ENCODE results near the gene PARM1.

Gene PARM1

DNA sequence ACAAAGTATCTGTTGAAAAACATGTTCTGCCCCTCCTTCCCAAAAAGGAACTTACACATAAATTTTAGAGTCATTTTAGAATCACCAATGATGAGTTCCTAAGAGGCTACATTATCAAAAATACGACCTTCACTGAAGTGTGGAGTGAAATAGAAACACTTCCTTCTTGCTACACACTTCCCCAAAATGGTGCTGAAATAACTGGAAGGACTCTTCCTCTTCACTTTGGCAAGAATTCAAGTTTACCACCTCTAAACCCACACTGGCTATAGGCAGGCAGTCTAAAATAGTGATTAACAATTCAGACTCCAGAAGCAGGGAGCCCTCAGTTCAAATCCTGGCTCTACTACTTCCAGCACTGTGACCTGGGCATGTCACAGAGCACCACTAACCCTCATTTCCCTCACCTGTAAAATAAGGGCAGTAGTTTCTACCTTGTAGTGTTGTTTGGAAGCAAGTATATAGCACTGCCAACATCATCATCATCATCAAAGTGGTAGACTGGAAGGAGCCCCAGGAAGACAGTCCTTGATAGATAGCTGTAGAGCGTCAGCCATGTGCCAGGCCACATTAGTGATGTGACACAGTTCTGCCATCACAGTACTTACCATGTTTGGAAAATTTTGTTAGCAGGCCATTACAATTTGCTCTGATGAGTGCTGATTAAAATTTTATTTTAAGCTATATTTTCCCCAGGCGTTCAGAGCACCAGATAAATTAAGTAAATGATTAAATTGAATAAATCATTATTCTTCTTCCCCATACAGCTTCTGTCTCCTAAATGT is 103.3 kb downstream of the PARM1 start:
- DNase-seq = no peak

DNA sequence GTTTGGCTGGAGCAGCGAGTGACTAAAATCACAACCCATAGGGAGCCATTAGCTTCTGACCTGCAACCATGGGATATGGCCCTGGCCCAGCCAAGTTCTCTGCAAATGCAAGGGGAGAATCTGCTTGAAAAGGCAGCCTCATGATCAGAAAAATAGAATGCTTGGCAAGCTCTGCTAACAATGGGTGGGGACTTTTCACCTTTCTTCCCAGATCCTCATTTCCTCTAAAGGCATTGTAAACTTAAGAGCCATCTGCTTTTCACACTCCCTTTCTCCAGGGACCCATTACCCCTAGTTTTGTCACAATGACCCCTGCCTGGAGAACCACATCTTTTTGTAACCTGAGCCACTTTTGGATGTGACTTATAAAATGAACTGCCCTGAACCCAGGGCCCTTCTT is 104.3 kb downstream of the PARM1 start:
- DNase-seq = peak; percentile 65

DNA sequence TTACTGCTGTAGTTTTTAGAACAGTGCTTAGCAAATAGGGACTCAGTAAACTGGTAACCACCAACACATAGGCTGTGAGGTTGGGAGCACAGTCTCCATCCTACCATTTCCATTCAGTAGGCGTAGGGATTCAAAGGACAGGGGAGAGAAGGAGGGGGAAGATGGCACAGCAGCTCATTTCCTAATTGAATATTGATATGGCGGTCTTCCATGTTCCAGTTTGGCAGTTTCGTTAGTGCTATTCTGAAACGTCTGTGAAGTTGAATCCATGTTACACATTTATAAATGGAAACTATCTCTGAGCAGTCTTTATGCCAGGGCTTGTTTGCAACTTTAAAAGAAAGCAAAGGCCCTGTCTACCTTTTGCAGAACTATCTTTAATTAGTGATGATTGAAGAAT is 105.5 kb downstream of the PARM1 start:
- no peak for DNase-seq

DNA sequence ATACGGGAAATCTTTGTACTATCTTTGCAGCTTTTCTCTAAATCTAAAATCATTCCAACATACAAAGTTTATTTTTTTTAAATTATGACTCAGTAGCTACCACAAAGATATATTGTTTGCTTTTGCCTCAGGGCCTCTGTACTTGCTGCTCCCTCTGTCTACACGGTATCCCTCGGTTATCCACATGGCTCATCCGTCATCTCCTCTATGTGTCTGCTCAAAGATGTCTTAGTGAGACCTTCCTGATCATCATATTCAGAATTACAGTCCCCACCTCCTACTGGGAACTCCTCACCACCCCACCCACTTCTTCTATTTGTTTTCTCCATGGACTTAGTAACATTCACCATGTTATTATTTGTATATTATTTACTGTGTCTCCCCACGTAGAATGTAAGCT is 107.8 kb downstream of the PARM1 start:
- DNase-seq = no peak

DNA sequence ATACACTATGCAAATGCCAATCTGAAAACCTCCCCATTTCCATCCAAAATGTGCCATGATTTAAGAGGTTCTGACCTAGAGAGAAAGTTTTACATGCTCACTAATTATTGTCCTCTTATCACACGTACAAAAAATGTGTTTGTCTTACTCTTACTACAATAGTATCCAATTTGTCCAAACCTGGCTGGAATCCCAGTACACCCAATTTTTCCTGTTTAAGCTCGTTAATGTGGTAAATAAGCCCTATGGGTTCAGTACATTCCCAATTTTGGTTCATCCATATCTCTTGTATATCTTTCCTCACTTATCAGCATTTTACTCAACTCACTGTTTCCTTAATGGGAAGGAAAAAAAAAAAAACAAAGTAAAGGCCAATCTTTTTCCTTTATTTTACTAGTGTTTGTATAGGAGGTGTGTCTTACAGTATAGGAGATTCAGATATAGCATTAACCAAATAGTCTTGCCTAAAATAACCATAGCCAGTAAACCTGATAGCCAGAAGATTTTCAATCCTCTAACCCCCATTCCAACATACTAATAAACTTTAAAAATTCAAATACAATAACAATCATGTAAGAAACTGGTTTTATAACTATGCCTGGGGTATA is 109.8 kb downstream of the PARM1 start:
- no peak for DNase-seq

DNA sequence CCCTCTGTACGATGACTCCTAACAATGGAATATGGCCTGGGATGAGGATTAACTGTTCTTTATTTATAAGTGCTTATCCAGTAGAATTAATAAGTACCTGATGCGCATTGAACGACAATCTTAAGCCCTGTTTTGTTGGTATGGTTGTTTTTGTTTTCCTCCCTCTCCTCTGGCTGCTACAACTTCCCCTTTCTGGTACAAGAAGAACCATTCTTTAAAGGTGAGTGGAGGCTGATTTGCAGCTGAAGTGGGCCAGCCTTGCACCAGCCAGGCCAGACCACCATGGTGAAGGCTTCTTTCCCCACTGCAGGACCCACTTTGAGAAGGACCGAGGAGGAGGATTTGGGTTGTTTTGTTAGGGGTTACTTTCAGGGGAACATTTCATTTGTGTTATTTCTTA is 113.3 kb downstream of the PARM1 start:
- DNase-seq = no peak

DNA sequence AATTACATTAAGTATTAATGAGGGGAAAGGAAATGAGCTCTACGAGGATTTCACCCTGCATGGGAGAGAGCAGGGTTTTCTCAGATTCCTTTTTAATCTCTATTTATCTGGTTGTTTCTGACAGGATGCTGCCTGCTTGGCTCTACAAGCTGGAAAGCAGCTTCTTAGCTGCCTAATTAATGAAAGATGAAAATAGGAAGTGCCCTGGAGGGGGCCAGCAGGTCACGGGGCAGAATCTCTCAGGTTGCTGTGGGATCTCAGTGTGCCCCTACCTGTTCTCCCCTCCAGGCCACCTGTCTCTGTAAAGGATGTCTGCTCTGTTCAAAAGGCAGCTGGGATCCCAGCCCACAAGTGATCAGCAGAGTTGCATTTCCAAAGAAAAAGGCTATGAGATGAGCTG is 113.7 kb downstream of the PARM1 start:
- no peak for DNase-seq

DNA sequence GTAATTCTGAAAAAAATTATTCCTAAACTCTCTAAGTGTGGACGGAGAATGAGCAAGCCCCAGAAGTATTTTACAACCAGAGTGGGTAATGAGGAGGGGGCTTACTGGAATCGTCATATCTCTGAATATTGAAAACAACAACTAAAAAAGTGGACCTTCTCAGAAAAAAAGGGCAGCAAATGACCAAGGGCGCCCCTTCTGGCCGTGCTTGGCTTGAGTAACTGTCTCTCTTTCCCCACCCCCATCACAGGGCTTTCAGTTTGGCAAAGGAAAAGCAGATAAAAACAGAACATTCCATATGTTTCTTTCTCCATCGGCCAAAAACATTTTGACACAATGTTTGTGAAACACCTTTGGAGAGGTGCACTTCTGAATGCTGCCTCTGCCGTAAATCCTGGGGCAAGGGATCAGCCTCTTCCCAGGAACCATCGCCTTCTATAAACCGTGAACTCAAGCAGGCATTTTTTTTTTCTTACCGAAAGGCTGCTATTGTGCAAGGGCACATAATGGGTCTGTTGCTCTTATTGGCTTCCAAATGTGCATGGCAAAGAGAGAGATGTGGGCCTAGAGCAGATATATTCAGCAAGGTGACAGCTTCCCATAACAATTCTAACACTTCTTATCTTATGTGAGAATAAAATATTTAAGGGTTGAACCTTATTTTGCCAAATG is 115.4 kb downstream of the PARM1 start:
- no peak for DNase-seq

DNA sequence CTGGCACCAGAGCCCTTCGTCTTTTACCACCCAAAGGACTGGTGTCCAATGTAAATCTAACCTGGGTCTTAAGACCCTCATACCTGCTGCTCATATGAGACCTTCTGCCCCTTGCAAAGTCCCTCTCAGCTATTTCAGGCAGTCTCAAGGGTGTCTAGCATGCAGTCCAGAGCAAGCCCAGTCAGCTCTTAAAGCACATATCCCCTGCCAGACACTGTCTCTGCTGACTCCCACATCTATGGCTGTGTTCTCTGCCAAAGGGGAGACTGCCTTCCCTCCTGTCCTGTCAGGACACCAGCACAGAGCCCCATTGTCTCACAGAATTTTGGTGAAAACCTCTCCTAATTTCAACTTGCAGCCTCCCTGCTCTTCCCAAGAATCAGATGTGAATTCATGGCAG is 118.5 kb downstream of the PARM1 start:
- no peak for DNase-seq

DNA sequence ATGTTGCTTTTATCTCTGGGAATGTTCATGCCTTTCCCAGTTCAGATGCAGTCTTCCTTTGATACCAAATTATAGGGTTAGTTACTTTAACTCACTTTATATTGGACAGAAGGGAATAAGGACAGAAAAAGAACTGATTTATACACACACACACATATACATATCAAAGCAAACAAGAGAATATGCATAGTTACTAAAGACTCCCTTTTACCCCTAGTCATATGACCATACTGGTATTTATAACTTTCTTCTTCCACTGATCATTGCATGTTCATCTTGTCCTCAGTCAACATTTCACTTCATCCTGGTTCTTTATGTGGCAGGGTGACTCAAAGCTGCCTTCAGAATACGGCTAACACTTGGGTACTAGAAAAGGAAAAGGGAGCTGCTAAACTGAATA is 120.4 kb downstream of the PARM1 start:
- no peak for DNase-seq

DNA sequence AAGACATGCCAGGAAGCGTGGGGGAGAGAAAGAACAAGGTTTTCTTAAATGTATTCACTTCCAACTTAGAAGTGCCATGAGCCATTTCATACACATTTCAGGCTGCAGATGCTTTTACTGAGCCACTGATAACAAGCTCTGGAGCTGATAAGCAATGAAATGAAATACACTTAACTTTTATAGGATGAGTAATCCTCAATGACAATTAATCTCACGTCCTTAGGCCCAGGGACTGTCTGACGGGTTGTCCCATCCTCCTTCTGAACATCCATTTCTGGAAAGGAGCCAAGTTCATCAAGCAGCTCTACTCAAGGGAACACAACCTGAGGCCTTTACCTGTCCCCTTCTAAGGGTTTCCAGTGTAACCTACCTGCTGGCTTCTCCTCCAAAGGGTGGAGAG is 121.2 kb downstream of the PARM1 start:
- no peak for DNase-seq

DNA sequence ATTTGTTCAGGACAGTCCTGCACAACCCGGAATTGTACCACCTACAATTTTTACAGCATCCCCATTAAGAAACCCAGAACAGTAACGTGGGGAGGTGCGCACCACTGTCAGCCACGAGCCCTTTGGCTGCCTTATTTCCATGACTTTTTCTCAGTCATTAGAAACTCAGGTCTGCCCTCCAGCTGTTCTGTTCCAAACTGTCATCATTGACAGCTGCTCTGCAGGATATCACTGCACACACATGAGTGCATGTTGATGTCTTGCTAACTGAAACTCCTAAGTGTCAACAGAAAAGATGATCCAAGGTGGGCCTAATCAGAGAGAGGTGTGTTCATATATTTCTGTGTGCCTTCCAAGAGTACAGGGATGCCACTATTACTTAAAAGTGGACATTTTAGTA is 123.4 kb downstream of the PARM1 start:
- DNase-seq = no peak

DNA sequence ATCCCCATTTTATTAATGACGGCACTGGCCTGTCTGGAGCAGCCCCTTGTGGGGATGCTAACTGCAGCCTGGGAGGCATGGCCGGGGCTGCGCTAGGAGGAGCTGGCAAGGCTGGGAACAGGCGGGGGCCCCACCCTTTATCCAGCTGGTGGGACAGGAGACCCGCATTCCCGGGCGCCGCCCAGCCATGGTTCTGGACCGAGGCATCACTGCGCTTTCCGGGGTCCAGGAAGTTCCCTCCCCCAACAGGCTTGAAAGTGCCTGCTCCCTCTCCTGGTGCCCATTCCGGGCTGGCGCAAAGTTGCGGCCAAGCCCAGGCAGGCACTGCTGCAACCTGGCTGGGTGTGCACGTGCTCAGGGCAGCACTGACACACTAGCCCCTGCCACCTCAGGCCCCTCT is 124.5 kb downstream of the PARM1 start:
- DNase-seq = no peak

DNA sequence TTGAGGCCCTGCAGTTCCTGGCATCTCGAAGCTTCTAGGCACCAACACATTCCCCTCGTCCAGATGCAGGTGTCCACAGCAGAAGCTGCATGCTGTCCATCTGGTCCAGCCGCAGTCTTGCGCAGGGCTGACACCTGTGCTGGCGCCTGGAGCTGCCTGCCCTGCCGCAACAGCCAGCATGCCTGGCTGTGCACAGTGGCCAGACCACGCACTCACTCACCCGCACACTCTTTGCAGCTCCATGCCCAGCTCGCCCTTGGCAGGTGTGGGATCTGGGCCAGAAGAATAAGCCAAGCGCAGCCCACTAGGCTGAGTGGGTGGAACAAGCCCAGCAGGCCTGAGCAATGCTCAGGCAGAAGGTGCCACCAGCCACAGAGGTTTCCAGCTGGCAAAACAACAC is 125.6 kb downstream of the PARM1 start:
- no peak for DNase-seq

DNA sequence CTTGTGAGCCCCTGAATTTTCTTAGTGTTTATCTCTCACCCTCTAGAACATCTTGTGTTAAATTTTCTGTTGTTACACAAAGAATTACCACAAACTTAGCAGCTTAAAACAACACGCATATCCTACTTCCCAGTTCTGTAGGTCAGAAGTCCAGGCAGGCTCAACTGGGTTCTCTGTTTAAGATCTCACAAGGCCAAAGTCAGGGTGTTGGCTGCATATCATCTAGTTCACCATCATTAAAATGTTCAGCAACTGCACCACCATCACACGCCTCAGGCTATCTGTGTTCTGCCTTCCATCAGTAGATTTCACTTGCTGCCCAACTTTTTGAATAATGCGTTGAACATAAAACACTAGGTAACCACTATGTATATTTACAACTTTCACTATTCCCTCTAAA is 130.5 kb downstream of the PARM1 start:
- DNase-seq = no peak

DNA sequence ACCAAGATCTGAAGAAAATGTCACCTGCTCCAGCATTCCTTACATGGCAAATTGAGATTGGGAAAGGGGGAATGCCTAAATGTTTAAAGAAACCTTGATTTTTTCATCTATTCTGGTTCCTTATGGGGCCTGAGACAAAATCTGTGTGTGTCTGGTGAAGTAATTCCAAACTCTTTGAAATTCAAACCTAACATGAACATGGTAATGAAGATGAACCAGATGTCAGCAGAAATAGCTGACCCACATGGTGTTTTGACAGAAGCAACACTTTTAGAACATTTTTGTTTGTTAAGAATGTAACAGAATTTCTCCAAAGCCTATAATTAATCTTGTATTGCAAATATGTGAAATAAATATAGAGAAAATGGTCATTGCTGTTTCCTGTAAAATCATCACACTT is 133.0 kb downstream of the PARM1 start:
- DNase-seq = no peak

DNA sequence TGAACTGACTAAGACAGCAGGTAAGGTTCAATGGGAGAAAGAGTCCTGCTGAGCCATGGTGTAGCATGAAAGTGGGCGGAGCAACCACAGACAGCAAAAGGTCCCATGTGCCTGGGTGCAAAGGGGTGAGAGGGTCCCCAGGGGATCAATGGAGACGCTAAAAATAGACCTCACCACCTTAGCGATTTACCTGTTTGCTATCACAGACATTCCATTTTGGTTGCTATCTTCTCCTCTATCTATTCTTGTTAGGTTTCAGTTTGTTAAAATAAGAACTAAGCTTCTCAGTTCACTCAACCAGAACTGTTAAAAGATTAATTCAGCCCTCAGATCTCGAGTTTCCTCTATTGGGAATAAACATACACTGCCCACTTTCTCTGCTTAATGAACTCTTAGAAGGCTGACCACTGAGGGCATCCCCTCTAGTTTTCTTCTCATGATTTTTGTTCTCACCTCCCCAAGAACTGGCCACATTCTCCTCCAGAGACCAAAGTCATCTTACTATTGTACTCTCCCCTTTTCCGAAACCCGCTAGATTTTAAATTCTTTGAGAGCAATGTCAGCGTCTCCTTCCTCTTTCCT is 136.7 kb downstream of the PARM1 start:
- DNase-seq = no peak

DNA sequence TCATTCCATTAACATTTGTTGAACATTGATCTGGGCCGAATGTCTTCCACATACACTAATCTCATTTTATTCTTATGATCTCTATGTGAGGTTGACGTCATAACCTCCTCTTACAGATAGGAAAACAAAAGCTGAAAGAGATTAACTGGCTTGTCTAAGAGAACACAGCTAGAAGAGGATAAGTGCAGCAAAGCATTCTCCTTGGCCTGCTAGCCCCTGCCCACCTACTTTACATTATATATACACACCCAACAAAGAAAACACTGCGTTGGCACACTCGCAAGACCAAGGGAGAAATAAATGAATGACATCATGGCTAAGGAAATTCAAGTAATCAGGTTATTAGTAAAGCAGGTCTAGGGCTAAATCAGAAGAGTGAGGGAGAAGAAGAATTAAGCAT is 138.4 kb downstream of the PARM1 start:
- no peak for DNase-seq

DNA sequence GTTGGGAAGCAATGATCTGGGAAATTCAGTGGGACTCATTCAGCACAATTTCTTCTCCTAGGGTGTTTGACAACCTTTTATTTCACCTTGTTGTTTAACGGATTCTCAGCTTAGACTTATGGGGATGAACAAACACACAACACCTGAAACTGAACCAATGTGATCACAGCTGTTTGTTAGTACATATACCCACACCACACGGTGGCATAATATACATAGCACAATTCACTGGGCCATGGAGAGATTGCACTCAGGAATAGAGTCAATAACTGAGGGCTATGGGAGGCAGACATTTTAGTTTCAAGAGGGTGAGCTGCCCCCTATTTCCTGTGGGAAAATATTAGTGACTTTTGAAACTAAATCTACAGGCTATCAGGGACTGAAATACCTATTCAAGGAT is 148.0 kb downstream of the PARM1 start:
- no peak for DNase-seq

DNA sequence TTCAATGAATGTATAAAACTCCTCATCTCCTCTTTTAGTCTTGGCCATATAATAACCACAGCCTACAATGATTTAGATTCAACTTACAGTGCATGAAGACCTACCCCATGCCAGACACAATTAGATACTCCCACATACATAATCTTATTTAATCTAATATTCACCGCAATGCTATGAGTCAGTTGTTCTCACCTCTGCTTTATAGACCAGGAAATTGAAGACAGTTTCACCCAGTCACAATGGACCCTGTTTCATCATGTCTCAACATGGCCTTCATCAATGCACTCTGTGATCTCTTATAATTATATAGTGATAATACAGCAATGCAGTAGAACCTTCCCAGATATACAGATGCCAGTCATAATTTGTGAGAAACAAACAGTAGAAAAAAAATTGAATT is 148.6 kb downstream of the PARM1 start:
- DNase-seq = no peak

DNA sequence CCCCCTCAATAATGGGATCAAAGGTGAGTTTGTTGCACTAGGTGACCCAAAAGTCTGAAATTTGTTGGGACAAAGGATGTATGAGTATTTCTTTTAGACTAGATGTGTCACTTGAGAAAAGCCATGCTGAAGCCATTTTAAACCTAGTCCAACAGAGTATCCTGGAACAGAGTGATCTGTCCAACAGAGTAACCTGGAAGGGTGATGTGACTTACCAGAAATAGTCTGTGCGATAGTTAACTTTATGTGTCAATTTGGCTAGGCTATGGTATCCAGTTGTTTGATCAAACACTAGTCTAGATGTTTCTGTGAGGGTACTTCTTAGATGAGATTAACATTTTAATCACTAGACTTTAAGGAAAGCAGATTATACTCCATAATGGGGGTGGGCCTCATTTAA is 154.5 kb downstream of the PARM1 start:
- no peak for DNase-seq

DNA sequence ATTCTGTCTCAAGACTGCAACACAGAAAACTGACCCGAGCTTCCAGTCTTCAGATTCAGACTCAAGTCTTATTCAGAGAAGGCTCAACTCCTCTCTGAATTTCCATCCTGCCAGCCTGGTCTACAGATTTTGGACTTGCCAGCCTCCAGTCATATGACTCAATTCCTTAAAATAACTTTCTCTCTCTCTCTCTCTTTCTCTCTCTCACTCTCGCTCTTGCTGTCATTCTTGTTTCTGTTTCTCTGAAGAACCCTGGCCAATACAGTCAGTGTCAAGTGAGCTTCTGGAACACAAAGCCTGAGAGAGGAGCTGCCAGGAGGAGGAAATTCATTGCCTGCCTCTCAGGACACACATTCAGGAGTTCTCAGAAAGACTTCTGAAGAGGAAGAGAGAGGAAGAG is 154.9 kb downstream of the PARM1 start:
- no peak for DNase-seq

DNA sequence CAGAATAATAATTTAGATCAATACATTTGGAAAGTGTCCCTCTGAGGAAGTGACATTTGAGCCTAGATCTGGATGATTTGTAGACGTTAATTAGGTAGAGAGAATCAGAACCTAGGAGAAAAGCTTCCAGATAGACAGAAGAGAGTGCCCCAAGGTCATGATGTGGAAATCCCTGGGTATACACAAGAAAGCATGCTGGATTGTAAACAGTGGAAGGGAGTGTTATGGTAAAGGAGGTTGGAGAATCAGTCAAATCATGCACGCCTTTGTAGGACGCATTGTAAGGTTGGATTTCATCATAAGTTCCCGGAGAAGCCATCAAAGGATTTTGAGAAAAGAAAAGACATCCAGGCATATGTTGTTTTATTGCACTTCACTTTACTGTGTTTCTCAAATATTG is 156.3 kb downstream of the PARM1 start:
- no peak for DNase-seq

DNA sequence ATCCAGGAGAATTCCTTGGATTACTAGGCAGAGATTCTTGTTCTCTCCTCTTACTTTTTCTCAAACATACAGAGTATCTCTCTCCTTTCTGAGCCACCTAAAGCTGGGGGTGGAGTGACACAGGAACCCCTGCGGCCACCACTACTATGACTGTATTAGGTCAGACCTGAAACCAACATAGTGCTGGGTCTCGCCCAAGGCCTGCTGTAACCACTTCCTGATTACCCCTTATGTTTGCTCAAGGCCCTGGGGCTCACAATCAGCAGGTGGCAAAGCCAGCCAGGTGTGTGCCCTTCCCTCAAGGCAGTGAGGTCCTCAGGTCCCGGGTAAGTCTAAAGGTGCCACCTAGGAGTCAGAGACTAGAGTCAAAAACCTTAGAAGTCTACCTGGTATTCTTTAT is 166.4 kb downstream of the PARM1 start:
- no peak for DNase-seq
